HEK293 (cell line): ENCODE data around the gene TTLL11.

Experiments
- CTCF ChIA-PET: fragments of 350-600 bp; formaldehyde crosslinking; extraction: SDS; loops from one replicate; lab custom pipeline; 2021; ENCODE audit warnings: antibody characterized with exemption; lab: Yijun Ruan, JAX
- POLR2A ChIA-PET: fragments of 300-600 bp; formaldehyde crosslinking; extraction: SDS; loops from one replicate; lab custom pipeline; 2020; ENCODE audit warnings: antibody characterized with exemption, inconsistent platforms; lab: Yijun Ruan, JAX
- H3K27ac ChIP-seq: fragments of 200-500 bp; sonication (Bioruptor generic); 2 replicates; pipeline ENCODE4 v1.5.1; 2014; ENCODE audit warnings: low read depth, low read length, control low read depth, inconsistent platforms; ENCODE audit errors: extremely low read depth
- H3K36me3 ChIP-seq, 2 experiments: fragments of 200-500 bp in 1 of 2; sonication (Bioruptor generic) in 1 of 2; 1 replicate in 1 of 2; 2 replicates in 1 of 2; pipeline ENCODE4 v1.5.1; 2014 to 2017; ENCODE audit warnings: inconsistent platforms in 2 of 2, low read length in 2 of 2; ENCODE audit not compliant: control insufficient read depth in 2 of 2, insufficient read depth in 1 of 2
- H3K4me1 ChIP-seq: fragments of 200-500 bp; sonication (Bioruptor generic); 2 replicates; pipeline ENCODE4 v1.5.1; 2014; ENCODE audit warnings: mild to moderate bottlenecking, low read length, inconsistent platforms; ENCODE audit not compliant: control insufficient read depth, insufficient read depth
- H3K4me3 ChIP-seq: 2 replicates; pipeline ENCODE4 v1.5.1; 2011; ENCODE audit warnings: low read depth, mild to moderate bottlenecking, control low read depth, low read length, moderate library complexity
- H3K9me3 ChIP-seq: fragments of 200-500 bp; sonication (Bioruptor generic); 2 replicates; pipeline ENCODE4 v1.5.1; 2014; ENCODE audit warnings: low read depth, low read length, inconsistent platforms; ENCODE audit not compliant: control insufficient read depth, insufficient read depth
- EGR2 ChIP-seq: fragments of 450-650 bp; formaldehyde crosslinking; IDR thresholded peaks from 2 replicates; pipeline ENCODE4 v1.5.1; 2016; ENCODE audit warnings: low read depth, missing biosample characterization, missing genetic modification characterization
- KLF1 ChIP-seq: fragments of 450-650 bp; formaldehyde crosslinking; IDR thresholded peaks from 2 replicates; pipeline ENCODE4 v1.5.1; 2016; ENCODE audit warnings: missing biosample characterization, missing genetic modification characterization
- KLF10 ChIP-seq: fragments of 450-650 bp; IDR thresholded peaks from 2 replicates; pipeline ENCODE4 v1.5.1; 2018; ENCODE audit warnings: missing biosample characterization, mild to moderate bottlenecking, missing genetic modification characterization
- SP3 ChIP-seq: fragments of 450-650 bp; formaldehyde crosslinking; IDR thresholded peaks from 2 replicates; pipeline ENCODE4 v1.5.1; 2016; ENCODE audit warnings: missing biosample characterization, missing genetic modification characterization
- ZBTB1 ChIP-seq: fragments of 450-650 bp; formaldehyde crosslinking; IDR thresholded peaks from 2 replicates; pipeline ENCODE4 v1.5.1; 2016; ENCODE audit warnings: missing biosample characterization, missing genetic modification characterization
- ZFHX2 ChIP-seq: fragments of 450-650 bp; formaldehyde crosslinking; conservative IDR thresholded peaks from 2 replicates; pipeline ENCODE4 v1.5.1; 2016; ENCODE audit warnings: missing biosample characterization, missing genetic modification characterization
- ZNF211 ChIP-seq: fragments of 450-650 bp; formaldehyde crosslinking; IDR thresholded peaks from 2 replicates; pipeline ENCODE4 v1.5.1; 2016; ENCODE audit warnings: low read depth, missing biosample characterization, missing genetic modification characterization
- ZNF248 ChIP-seq: fragments of 450-650 bp; formaldehyde crosslinking; IDR thresholded peaks from 2 replicates; pipeline ENCODE4 v1.5.1; 2017; ENCODE audit warnings: missing biosample characterization, missing genetic modification characterization
- ZNF354C ChIP-seq: fragments of 450-650 bp; formaldehyde crosslinking; IDR thresholded peaks from 2 replicates; pipeline ENCODE4 v1.5.1; 2016; ENCODE audit warnings: missing biosample characterization, missing genetic modification characterization, low read depth, borderline replicate concordance
- ZNF514 ChIP-seq: fragments of 450-650 bp; formaldehyde crosslinking; IDR thresholded peaks from 2 replicates; pipeline ENCODE4 v1.5.1; 2016; ENCODE audit warnings: missing biosample characterization, missing genetic modification characterization
- ZNF621 ChIP-seq: fragments of 450-650 bp; formaldehyde crosslinking; IDR thresholded peaks from 2 replicates; pipeline ENCODE4 v1.5.1; 2017; ENCODE audit warnings: missing biosample characterization, missing genetic modification characterization
- ZNF658 ChIP-seq: fragments of 450-650 bp; formaldehyde crosslinking; IDR thresholded peaks from 2 replicates; pipeline ENCODE4; 2016; ENCODE audit warnings: missing biosample characterization, missing genetic modification characterization
- ZNF792 ChIP-seq: fragments of 450-650 bp; formaldehyde crosslinking; IDR thresholded peaks from 2 replicates; pipeline ENCODE4 v1.5.1; 2016; ENCODE audit warnings: missing biosample characterization, missing genetic modification characterization
- ZNF837 ChIP-seq: fragments of 450-650 bp; formaldehyde crosslinking; IDR thresholded peaks from 2 replicates; pipeline ENCODE4 v1.5.1; 2016; ENCODE audit warnings: missing biosample characterization, missing genetic modification characterization
- ZSCAN4 ChIP-seq: fragments of 450-650 bp; formaldehyde crosslinking; IDR thresholded peaks from 2 replicates; pipeline ENCODE4 v1.5.1; 2017; ENCODE audit warnings: missing biosample characterization, missing genetic modification characterization
- TF ChIP-seq, protein P1 (sequence below): fragments of 450-650 bp; formaldehyde crosslinking; IDR thresholded peaks from 2 replicates; pipeline ENCODE4 v1.5.1; 2017; ENCODE audit warnings: missing biosample characterization, missing genetic modification characterization
- TF ChIP-seq, protein P2 (sequence below): fragments of 450-650 bp; formaldehyde crosslinking; IDR thresholded peaks from 2 replicates; pipeline ENCODE4 v1.5.1; 2016; ENCODE audit warnings: missing biosample characterization, missing genetic modification characterization
- TF ChIP-seq, protein P3 (sequence below): fragments of 450-650 bp; formaldehyde crosslinking; IDR thresholded peaks from 2 replicates; pipeline ENCODE4 v1.5.1; 2017; ENCODE audit warnings: missing biosample characterization, missing genetic modification characterization

TTLL11 gene

DNA sequence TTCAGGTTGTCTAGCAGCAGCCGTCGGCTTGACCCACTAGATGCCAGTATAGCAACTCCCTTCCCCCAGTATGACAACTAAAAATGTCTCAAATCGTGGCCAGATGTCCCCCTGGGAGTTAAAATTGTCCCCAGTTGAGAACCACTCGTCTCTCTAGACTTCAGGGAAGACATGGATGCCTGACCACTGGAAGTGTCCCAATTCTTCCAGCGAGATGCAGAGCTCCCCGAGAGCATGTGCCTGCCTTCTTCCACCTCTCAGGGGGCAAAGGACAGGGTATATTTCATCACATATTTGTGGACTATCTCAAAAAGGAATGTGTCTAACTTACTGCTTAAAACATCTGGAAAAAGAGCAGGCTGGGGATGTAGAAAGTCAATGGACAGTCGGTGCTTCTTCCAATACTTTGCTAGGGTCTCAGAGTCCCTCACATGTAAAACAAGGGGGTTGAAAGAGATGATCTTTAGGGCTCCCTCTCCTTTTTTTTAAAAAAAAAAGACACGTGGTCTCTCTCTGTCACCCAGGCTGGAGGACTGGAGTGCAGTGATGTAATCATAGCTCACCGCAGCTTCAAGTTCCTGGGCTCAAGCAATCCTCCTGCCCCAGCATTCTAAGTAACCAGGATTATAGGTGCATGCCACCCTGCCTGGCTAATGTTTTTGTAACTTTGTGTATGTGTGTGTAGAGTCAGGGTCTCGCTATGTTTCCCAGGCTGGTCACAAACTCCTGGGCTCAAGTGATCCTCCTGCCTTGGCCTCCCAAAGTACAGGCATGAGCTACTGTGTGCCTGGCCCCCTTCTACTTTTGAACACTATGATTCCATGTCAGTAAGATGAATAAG lies 251.1 kb downstream of the TTLL11 start:
- CTCF ChIA-PET, result no interaction called here
- Histone ChIP-seq H3K9me3 (no peaks in the 10 kb centered on the region), H3K27ac (no peak overlapping the region), H3K36me3 (no peaks in the 10 kb centered on the region), H3K4me1 (no peaks in the 10 kb centered on the region), H3K4me3 (no peak overlapping the region)
- no peak for TF ChIP-seq ZNF211
- TF ChIP-seq SP3 (tag by site-specific recombination), result no peak
- TF ChIP-seq KLF1 (tag by site-specific recombination), result no peak
- TF ChIP-seq, protein P1, sequence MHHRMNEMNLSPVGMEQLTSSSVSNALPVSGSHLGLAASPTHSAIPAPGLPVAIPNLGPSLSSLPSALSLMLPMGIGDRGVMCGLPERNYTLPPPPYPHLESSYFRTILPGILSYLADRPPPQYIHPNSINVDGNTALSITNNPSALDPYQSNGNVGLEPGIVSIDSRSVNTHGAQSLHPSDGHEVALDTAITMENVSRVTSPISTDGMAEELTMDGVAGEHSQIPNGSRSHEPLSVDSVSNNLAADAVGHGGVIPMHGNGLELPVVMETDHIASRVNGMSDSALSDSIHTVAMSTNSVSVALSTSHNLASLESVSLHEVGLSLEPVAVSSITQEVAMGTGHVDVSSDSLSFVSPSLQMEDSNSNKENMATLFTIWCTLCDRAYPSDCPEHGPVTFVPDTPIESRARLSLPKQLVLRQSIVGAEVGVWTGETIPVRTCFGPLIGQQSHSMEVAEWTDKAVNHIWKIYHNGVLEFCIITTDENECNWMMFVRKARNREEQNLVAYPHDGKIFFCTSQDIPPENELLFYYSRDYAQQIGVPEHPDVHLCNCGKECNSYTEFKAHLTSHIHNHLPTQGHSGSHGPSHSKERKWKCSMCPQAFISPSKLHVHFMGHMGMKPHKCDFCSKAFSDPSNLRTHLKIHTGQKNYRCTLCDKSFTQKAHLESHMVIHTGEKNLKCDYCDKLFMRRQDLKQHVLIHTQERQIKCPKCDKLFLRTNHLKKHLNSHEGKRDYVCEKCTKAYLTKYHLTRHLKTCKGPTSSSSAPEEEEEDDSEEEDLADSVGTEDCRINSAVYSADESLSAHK (tag by site-specific recombination), result no peak
- no peak for TF ChIP-seq ZNF354C (tag by site-specific recombination)
- TF ChIP-seq ZBTB1 (tag by site-specific recombination), result no peak
- TF ChIP-seq KLF10 (tag by site-specific recombination), result no peak
- TF ChIP-seq ZSCAN4, result no peak
- TF ChIP-seq ZNF792 (tag by site-specific recombination), result no peak
- no peak for TF ChIP-seq ZFHX2
- TF ChIP-seq ZNF621 (tag by site-specific recombination), result no peak
- no peak for TF ChIP-seq ZNF514 (tag by site-specific recombination)
- no peak for TF ChIP-seq ZNF837 (tag by site-specific recombination)
- TF ChIP-seq, protein P2, sequence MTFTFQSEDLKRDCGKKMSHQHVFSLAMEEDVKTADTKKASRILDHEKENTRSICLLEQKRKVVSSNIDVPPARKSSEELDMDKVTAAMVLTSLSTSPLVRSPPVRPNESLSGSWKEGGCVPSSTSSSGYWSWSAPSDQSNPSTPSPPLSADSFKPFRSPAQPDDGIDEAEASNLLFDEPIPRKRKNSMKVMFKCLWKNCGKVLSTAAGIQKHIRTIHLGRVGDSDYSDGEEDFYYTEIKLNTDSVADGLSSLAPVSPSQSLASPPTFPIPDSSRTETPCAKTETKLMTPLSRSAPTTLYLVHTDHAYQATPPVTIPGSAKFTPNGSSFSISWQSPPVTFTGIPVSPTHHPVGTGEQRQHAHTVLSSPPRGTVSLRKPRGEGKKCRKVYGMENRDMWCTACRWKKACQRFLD (tag by site-specific recombination), result no peak
- TF ChIP-seq EGR2 (tag by site-specific recombination), result no peak
- TF ChIP-seq ZNF658 (tag by site-specific recombination), result no peak
- TF ChIP-seq ZNF248, result no peak
- POLR2A ChIA-PET, result no interaction called here

GRCh38 chr9:121840838-121841760 lies 252.0 kb downstream of the TTLL11 start:
- no peak overlapping the region for H3K4me3 ChIP-seq
- TF ChIP-seq, protein P3, sequence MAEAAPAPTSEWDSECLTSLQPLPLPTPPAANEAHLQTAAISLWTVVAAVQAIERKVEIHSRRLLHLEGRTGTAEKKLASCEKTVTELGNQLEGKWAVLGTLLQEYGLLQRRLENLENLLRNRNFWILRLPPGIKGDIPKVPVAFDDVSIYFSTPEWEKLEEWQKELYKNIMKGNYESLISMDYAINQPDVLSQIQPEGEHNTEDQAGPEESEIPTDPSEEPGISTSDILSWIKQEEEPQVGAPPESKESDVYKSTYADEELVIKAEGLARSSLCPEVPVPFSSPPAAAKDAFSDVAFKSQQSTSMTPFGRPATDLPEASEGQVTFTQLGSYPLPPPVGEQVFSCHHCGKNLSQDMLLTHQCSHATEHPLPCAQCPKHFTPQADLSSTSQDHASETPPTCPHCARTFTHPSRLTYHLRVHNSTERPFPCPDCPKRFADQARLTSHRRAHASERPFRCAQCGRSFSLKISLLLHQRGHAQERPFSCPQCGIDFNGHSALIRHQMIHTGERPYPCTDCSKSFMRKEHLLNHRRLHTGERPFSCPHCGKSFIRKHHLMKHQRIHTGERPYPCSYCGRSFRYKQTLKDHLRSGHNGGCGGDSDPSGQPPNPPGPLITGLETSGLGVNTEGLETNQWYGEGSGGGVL (tag by site-specific recombination), result no peak
- TF ChIP-seq ZFHX2, result 0 out of 2 replicates have a peak, but pooled peaks have one; percentile 55
- peak; percentile 42 for TF ChIP-seq EGR2 (tag by site-specific recombination)
- ChIA-PET CTCF (interaction anchor here (0.9 kb wide), 1 partner anchor 295 kb away, joined by 3 read pairs; no protein-coding TSS in a partner anchor), POLR2A (no interaction called here)
- H3K36me3 ChIP-seq, result no peaks in the 10 kb centered on the region
- no peaks in the 10 kb centered on the region for H3K4me1 ChIP-seq
- H3K27ac ChIP-seq, result no peak overlapping the region
- no peaks in the 10 kb centered on the region for H3K9me3 ChIP-seq
